H9 (cell line): ENCODE results near the gene TRIM42. TPM values are rescaled to one million over a fixed set of nuclear protein-coding genes. Genes with fewer than 3 reads are reported as not detected.

ENCODE experiments used
- DNase-seq: peaks from one replicate; pipeline ENCODE4 v3.0.0-alpha.2; 2017
- H2AFZ ChIP-seq: one replicate; pipeline ENCODE4 v1.6.1; 2013; ENCODE audit warnings: mild to moderate bottlenecking, low read length, control low read depth, moderate library complexity
- H2AK5ac ChIP-seq: 2 replicates; pipeline ENCODE4 v1.6.1; 2013; ENCODE audit warnings: low read length, control low read depth, mixed read lengths; ENCODE audit not compliant: insufficient read length
- H2BK120ac ChIP-seq: one replicate; pipeline ENCODE4 v1.6.1; 2013; ENCODE audit warnings: low read depth, mild to moderate bottlenecking, low read length, control low read depth, inconsistent platforms; ENCODE audit not compliant: poor library complexity, severe bottlenecking
- H2BK12ac ChIP-seq: 2 replicates; pipeline ENCODE4 v1.6.1; 2013; ENCODE audit warnings: low read length, control low read depth, mixed read lengths, low read depth; ENCODE audit not compliant: insufficient read length
- H2BK15ac ChIP-seq: 2 replicates; pipeline ENCODE4 v1.6.1; 2013; ENCODE audit warnings: low read depth, low read length, control low read depth
- H2BK20ac ChIP-seq: one replicate; pipeline ENCODE4 v1.6.1; 2013; ENCODE audit warnings: low read depth, mild to moderate bottlenecking, low read length, control low read depth, inconsistent platforms; ENCODE audit not compliant: poor library complexity, severe bottlenecking
- H2BK5ac ChIP-seq: 2 replicates; pipeline ENCODE4 v1.6.1; 2013; ENCODE audit warnings: low read length, control low read depth, mixed read lengths; ENCODE audit not compliant: insufficient read length
- H3K14ac ChIP-seq: 2 replicates; pipeline ENCODE4 v1.6.1; 2013; ENCODE audit warnings: low read length, control low read depth; ENCODE audit not compliant: insufficient read depth
- H3K18ac ChIP-seq: 2 replicates; pipeline ENCODE4 v1.6.1; 2013; ENCODE audit warnings: low read depth, mild to moderate bottlenecking, mixed read lengths, low read length, control low read depth; ENCODE audit not compliant: insufficient read length
- H3K23ac ChIP-seq: 2 replicates; pipeline ENCODE4 v1.6.1; 2013; ENCODE audit warnings: low read length, control low read depth, mixed read lengths, low read depth; ENCODE audit not compliant: insufficient read length
- H3K23me2 ChIP-seq: 2 replicates; pipeline ENCODE4 v1.6.1; 2013; ENCODE audit warnings: low read depth, mild to moderate bottlenecking, mixed read lengths, low read length, control low read depth; ENCODE audit not compliant: insufficient read length, poor library complexity, severe bottlenecking
- H3K27ac ChIP-seq: 2 replicates; pipeline ENCODE4 v1.5.1; 2013; ENCODE audit warnings: low read length, control low read depth, mixed read lengths, low read depth; ENCODE audit not compliant: insufficient read length
- H3K27me3 ChIP-seq: 2 replicates; pipeline ENCODE4 v1.6.1; 2013; ENCODE audit warnings: low read length, control low read depth, inconsistent platforms; ENCODE audit not compliant: insufficient read depth
- H3K4ac ChIP-seq: 2 replicates; pipeline ENCODE4 v1.6.1; 2013; ENCODE audit warnings: low read depth, mild to moderate bottlenecking, control low read depth, inconsistent platforms, low read length, moderate library complexity
- H3K4me1 ChIP-seq: 2 replicates; pipeline ENCODE4 v1.6.1; 2013; ENCODE audit warnings: low read length, control low read depth, inconsistent platforms; ENCODE audit not compliant: insufficient read depth
- H3K4me2 ChIP-seq: 2 replicates; pipeline ENCODE4 v1.6.1; 2013; ENCODE audit warnings: low read length, control low read depth, mixed read lengths; ENCODE audit not compliant: insufficient read length, insufficient read depth
- H3K56ac ChIP-seq: 2 replicates; pipeline ENCODE4 v1.6.1; 2013; ENCODE audit warnings: low read depth, mild to moderate bottlenecking, mixed read lengths, low read length, control low read depth; ENCODE audit not compliant: insufficient read length
- H3K79me1 ChIP-seq: 2 replicates; pipeline ENCODE4 v1.6.1; 2013; ENCODE audit warnings: low read depth, mild to moderate bottlenecking, moderate library complexity, low read length, control low read depth, inconsistent platforms; ENCODE audit not compliant: insufficient read depth, poor library complexity, severe bottlenecking
- H3K79me2 ChIP-seq: 2 replicates; pipeline ENCODE4 v1.6.1; 2013; ENCODE audit warnings: low read length, control low read depth, inconsistent platforms; ENCODE audit not compliant: insufficient read depth
- H3K9ac ChIP-seq: 2 replicates; pipeline ENCODE4 v1.6.1; 2013; ENCODE audit warnings: low read length, control low read depth, mixed read lengths; ENCODE audit not compliant: insufficient read length; ENCODE audit errors: extremely low read depth
- H3K9me3 ChIP-seq: one replicate; pipeline ENCODE4 v1.6.1; 2013; ENCODE audit warnings: low read depth, low read length, inconsistent platforms; ENCODE audit not compliant: control insufficient read depth
- H3T11ph ChIP-seq: one replicate; pipeline ENCODE4 v1.6.1; 2013; ENCODE audit warnings: mild to moderate bottlenecking, low read length, control low read depth, inconsistent platforms
- H4K20me1 ChIP-seq: one replicate; pipeline ENCODE4 v1.6.1; 2013; ENCODE audit not compliant: control insufficient read depth, insufficient read length, insufficient read depth
- H4K5ac ChIP-seq: 2 replicates; pipeline ENCODE4 v1.6.1; 2013; ENCODE audit warnings: low read depth, mild to moderate bottlenecking, mixed read lengths, low read length, control low read depth; ENCODE audit not compliant: insufficient read length
- H4K8ac ChIP-seq: replicated peaks from 2 replicates; pipeline ENCODE4 v1.6.1; 2013; ENCODE audit warnings: low read length, control low read depth, mixed read lengths, low read depth; ENCODE audit not compliant: insufficient read length
- H4K91ac ChIP-seq: 2 replicates; pipeline ENCODE4 v1.6.1; 2013; ENCODE audit warnings: low read depth, mild to moderate bottlenecking, moderate library complexity, mixed read lengths, low read length, control low read depth; ENCODE audit not compliant: insufficient read length
- H3K27ac Mint-ChIP-seq, 3 experiments: 2 replicates in 2 of 3; 3 replicates in 1 of 3; pipeline ENCODE4 v1.8.0; 2020 to 2021; ENCODE audit warnings: mixed read lengths in 3 of 3, mild to moderate bottlenecking in 1 of 3, moderate library complexity in 1 of 3
- H3K27me3 Mint-ChIP-seq: 2 replicates; pipeline ENCODE4 v1.8.0; 2021; ENCODE audit warnings: low read depth, mild to moderate bottlenecking, moderate library complexity, mixed read lengths
- H3K36me3 Mint-ChIP-seq, 3 experiments: 2 replicates in 2 of 3; 3 replicates in 1 of 3; pipeline ENCODE4 v1.8.0; 2020 to 2021; ENCODE audit warnings: low read depth in 3 of 3, mixed read lengths in 3 of 3; ENCODE audit not compliant: insufficient read depth in 1 of 3
- H3K4me1 Mint-ChIP-seq, 2 experiments: 2 replicates each; pipeline ENCODE4 v1.8.0; 2020; ENCODE audit warnings: mixed read lengths in 2 of 2
- H3K4me3 Mint-ChIP-seq, 2 experiments: 2 replicates in 1 of 2; 3 replicates in 1 of 2; pipeline ENCODE4 v1.8.0; 2020 to 2021; ENCODE audit warnings: mild to moderate bottlenecking in 2 of 2, mixed read lengths in 2 of 2, moderate library complexity in 1 of 2
- H3K9me3 Mint-ChIP-seq, 2 experiments: 2 replicates in 1 of 2; 3 replicates in 1 of 2; pipeline ENCODE4 v1.8.0; 2020; ENCODE audit warnings: mild to moderate bottlenecking in 2 of 2, mixed read lengths in 2 of 2, moderate library complexity in 1 of 2
- CTCF ChIP-seq: fragments of 200-600 bp; sonication (generic); conservative IDR thresholded peaks from 3 replicates; pipeline ENCODE4 v1.8.0; 2021; ENCODE audit warnings: antibody characterized with exemption, mild to moderate bottlenecking
- WGBS: extraction: QIAGEN DNeasy Blood & Tissue Kit; methylation state at CpG from one replicate; pipeline ENCODE4 v1.1.7; 2013; ENCODE audit warnings: missing lambda C conversion rate, low lambda C conversion rate, mixed read lengths; ENCODE audit not compliant: insufficient read length; ENCODE audit errors: extremely low coverage; 5-methylcytosine and 5-hydroxymethylcytosine counted together
- total RNA-seq: library from RNA; stranded (reverse); gene quantifications from 2 replicates; pipeline ENCODE4 v1.2.1, GENCODE V29; 2021

TRIM42 gene
- total RNA-seq, 1 experiment from 2014 or later = not detected

DNA sequence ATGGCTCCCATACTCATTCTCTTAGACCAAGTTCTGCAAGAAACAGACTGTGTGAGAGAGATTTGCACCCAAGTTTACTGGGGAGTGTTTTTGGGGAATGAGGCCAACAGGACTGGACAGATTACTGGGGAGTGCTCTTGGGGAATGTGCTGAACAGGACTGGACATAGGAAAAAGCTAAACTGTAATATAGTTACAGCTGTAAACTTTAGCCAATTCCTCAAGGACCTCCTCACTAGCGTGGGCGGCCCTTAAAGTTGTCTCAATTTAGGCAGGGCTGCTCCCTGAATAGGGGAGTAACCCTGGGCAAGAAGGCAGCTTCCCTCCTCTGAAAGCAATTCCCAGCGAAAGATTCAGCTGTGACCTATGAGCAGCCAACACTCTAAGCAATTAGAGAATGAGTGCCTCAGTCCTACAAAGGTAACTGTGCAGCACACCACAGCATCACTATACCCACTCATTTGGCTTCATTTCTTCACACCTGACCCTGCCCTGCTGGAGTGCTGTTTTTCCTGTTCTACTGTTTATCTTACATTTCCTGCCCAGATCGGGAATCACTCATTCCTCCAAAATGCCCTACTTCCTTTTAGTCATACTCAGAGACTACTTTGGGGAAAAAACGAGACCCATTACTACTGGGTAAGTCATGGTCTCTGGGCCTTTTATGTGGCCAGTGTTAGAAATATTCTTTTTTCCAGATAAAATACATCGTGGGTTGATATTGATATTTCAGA lies 41.3 kb upstream of the TRIM42 start:
- no peak overlapping the region for H3K4ac ChIP-seq
- no peaks in the 10 kb centered on the region for H3K9me3 ChIP-seq
- H3K27me3 Mint-ChIP-seq = no peaks in the 10 kb centered on the region
- no peak overlapping the region for H2BK15ac ChIP-seq
- no peak overlapping the region for H3K18ac ChIP-seq
- H3T11ph ChIP-seq = no peak overlapping the region
- no peak overlapping the region for H3K9ac ChIP-seq
- H3K79me2 ChIP-seq = no peaks in the 10 kb centered on the region
- DNase-seq = no peak
- H3K79me1 ChIP-seq = no peaks in the 10 kb centered on the region
- no peak overlapping the region for H3K27ac ChIP-seq
- no peak overlapping the region for H2BK5ac ChIP-seq
- no peak overlapping the region for H3K4me2 ChIP-seq
- no peak overlapping the region for H3K14ac ChIP-seq
- H3K9me3 Mint-ChIP-seq = no peaks in the 10 kb centered on the region
- H4K5ac ChIP-seq = no peak overlapping the region
- H3K27me3 ChIP-seq = no peaks in the 10 kb centered on the region
- no peak overlapping the region; a peak in 1 of 7 replicates for H3K27ac Mint-ChIP-seq
- H4K20me1 ChIP-seq = no peaks in the 10 kb centered on the region
- H4K91ac ChIP-seq = no peak overlapping the region
- TF ChIP-seq CTCF = no peak
- no peaks in the 10 kb centered on the region for H3K36me3 Mint-ChIP-seq
- WGBS = no CpG with 5 or more reads among the region's 6 CpGs
- no peak overlapping the region for H2AK5ac ChIP-seq
- H2AFZ ChIP-seq = no peak overlapping the region
- no peak overlapping the region for H3K56ac ChIP-seq
- no peak overlapping the region for H3K4me3 Mint-ChIP-seq
- H3K4me1 Mint-ChIP-seq = peaks cover 0 to 8% of the 10 kb centered on the region in 2 experiments; a peak in 1 of 4 replicates
- H2BK12ac ChIP-seq = no peak overlapping the region
- no peak overlapping the region for H3K23ac ChIP-seq
- no peak overlapping the region for H2BK120ac ChIP-seq
- no peaks in the 10 kb centered on the region for H3K23me2 ChIP-seq
- H3K4me1 ChIP-seq = no peaks in the 10 kb centered on the region
- no peak overlapping the region for H4K8ac ChIP-seq
- H2BK20ac ChIP-seq = no peak overlapping the region
